GM12892 (cell line): ENCODE results near the gene YBX2.

ENCODE experiments used
- POLR2A ChIP-seq: IDR thresholded peaks from 2 replicates; pipeline ENCODE4 v1.6.1; 2011; ENCODE audit warnings: low read depth, low read length, control low read depth
- TAF1 ChIP-seq: IDR thresholded peaks from 2 replicates; pipeline ENCODE4 v1.6.1; 2011; ENCODE audit warnings: low read depth, mild to moderate bottlenecking, control low read depth, low read length, borderline replicate concordance

DNA sequence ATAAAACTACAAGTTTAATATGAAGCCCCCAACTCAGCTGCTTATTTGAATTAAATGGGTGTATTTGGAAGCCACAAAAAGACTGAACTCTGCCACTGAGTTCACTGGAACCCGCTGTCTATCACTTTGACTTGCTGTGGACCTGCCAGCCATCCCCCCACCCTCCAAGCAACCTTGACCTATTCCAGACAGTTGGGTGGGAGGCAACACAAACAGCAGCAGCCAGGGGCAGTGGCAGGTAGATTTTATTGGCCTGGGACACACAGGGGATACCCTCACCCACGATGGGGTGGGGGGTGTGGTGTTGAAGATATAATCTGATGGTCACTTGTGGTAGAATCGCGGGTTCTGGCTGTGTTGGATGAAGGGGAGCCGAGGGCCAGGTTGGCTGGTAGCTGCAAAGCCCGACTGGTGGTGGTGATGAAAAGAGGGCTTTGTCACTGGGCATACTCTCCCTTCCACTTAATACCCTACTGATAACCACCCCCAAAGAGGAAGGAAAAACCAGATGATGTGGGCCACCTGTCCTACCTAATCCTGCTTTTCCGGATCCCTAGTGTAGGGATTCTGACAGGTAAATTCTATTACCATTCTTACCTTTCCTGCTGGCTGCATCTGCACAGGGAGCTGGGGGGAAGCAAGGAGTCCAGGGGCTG, 18.1 kb upstream of the YBX2 start:
- TF ChIP-seq POLR2A: no peak
- TF ChIP-seq TAF1: no peak
